Upper lobe of left lung (tissue), 4 donors: ENCODE results near the gene PGRMC2.

Experiments
- EP300 ChIP-seq, 4 donors: sonication (generic); formaldehyde crosslinking; IDR thresholded peaks; one replicate each; pipeline ENCODE4 v1.5.1; 2017; ENCODE audit warnings: antibody characterized with exemption in 4 of 4, control low read depth in 2 of 4
- POLR2AphosphoS5 ChIP-seq, 2 donors: sonication (generic); formaldehyde crosslinking; IDR thresholded peaks; one replicate each; pipeline ENCODE4 v1.5.1; 2017; ENCODE audit warnings: antibody characterized with exemption in 2 of 2
- TF ChIP-seq, protein P1 (sequence below), 6 experiments: fragments of 450-650 bp in 4 of 6; fragments of 200-600 bp in 2 of 6; sonication (generic) in 2 of 6; IDR thresholded peaks; one replicate each; pipeline ENCODE4 v1.5.1; 2016 to 2019; ENCODE audit warnings: antibody characterized with exemption in 6 of 6

DNA sequence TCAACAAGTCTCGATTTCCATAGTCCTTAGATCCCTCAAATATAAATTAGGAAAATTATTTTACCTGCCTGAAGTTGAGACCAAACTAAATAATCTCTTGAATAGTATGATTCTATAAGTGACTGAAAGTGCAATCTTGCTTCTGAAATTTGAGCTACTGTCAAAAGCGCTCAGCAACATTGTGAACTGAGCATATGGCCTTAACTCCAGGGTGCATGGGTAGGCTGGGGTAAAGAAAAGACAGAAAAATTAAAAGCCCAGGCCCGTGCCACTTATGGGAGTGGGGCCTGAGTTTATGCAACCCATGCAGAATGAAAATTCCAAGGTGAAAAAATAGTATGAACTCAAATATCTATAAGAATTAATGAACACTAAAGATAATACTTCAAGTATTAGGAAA is 9.8 kb downstream of the PGRMC2 start:
- TF ChIP-seq, protein P1, sequence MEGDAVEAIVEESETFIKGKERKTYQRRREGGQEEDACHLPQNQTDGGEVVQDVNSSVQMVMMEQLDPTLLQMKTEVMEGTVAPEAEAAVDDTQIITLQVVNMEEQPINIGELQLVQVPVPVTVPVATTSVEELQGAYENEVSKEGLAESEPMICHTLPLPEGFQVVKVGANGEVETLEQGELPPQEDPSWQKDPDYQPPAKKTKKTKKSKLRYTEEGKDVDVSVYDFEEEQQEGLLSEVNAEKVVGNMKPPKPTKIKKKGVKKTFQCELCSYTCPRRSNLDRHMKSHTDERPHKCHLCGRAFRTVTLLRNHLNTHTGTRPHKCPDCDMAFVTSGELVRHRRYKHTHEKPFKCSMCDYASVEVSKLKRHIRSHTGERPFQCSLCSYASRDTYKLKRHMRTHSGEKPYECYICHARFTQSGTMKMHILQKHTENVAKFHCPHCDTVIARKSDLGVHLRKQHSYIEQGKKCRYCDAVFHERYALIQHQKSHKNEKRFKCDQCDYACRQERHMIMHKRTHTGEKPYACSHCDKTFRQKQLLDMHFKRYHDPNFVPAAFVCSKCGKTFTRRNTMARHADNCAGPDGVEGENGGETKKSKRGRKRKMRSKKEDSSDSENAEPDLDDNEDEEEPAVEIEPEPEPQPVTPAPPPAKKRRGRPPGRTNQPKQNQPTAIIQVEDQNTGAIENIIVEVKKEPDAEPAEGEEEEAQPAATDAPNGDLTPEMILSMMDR (IDR thresholded peaks at IDR 0.05), result no peak
- TF ChIP-seq EP300 (IDR thresholded peaks at IDR 0.05) (no peak), POLR2AphosphoS5 (IDR thresholded peaks at IDR 0.05) (no peak)
